Muscle of arm (tissue), 12 donors: ENCODE measurements around the gene ACER2. TPM values are rescaled to one million over a fixed set of nuclear protein-coding genes. Genes with fewer than 3 reads are reported as not detected.
"Not testable (repeated sequence)": the region's sequence is repeated elsewhere in the genome, so short reads cannot be mapped to it uniquely, and the experiment has no call there.

ENCODE experiments used
- DNase-seq: peaks from one replicate; pipeline ENCODE4 v3.0.0-alpha.2; 2013
- polyA plus RNA-seq, 12 donors: library from polyadenylated mRNA; unstranded; fragments of 120-200 nt; gene quantifications; one replicate each; pipeline ENCODE4 v1.2.1, GENCODE V29; 2013; ENCODE audit not compliant: insufficient read length in 12 of 12

The ACER2 gene
- polyA plus RNA-seq, 12 donors: 0.89 to 2.9 (median 1.4) TPM; not detected in 2

DNA sequence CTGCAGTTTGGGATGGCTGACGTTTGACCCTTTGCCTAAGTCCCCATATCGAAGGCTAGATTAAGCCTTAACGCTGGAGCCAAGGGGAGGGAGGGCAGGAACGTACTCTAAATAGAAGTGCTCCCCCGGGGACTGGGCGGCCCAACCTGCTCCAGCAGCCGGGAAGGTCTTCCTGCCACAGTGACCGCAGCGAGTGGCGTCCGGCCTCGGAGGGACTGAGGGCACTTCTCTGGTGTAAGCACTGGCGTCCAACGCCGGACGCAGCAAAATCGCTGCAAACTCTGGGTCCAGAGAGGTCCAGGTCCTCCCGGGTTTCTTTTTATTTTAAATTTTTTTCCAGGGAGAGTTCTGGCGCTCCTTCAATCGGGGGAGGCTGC lies 505 bp upstream of the ACER2 start:
- no peak for DNase-seq

DNA sequence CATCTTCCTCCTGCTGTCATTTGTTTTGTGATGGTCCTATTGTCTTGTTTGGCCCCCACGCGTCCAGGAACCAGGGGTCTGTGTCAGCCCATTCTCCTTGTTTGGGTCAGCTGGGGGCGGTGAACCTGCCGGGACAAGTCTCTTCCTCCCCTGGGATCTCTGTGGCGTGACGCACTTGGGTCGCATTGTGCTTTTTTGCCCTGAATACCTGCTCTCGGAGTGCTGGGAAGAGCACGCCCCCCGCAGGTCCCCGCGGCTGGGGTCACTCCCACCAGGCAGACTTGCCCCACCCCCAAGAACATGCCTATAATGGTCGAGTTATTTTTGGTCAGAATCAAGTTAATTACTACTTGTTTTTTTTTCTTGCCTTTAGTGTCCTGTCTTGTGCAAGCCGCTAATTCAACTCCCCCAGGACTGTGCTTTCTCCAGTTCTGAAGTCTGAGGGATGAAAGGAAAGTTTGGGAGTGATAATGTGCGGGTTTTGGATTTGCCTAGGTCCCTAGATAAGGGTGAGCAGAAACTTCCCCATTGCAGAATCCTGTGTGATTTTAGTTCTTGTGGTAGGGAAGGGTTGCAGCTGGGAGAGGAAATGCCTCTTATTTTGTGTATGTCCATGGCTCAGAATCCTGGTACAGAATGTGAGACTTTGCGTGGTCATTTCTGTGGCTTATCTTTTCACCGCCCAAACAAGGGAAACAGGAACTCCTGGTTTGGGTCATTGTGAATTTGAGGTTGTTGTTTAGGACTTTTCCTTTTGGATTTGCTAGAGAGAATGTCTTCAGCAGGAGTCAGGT lies 789 bp downstream of the ACER2 start:
- DNase-seq: no peak

DNA sequence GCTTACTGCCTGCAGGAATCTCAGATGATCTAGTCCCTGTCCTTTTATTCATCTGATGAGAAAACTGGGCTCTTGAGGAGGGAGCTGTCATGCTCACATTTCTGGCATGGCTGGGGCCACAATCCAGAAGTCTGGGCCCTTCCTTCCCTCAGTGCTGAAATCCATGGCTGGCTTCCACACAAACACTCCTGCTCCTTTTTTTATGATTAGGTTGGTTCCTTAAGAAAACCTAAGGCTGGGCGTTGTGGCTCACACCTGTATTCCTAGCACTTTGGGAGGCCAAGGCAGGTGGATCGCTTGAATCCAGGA lies 1.3 kb downstream of the ACER2 start:
- DNase-seq: no peak

DNA sequence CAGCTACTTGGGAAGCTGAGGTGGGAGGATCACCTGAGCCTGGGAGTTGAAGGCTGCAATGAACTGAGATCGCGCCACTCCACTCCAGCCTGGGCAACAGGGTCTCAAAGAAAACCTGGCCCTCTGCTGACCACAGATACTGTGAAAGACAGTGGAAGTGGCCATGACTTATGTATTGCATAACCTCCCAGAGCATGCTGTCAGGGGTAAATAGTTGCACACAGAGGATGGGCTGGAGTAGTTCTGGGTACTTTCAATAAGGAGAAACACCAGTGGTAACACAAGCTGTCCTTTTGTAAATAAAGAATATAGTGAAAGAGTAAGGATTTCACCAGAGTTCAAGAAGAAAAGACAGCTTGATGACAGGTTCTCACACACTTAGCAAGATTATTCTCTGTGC lies 1.8 kb downstream of the ACER2 start:
- DNase-seq: no peak

DNA sequence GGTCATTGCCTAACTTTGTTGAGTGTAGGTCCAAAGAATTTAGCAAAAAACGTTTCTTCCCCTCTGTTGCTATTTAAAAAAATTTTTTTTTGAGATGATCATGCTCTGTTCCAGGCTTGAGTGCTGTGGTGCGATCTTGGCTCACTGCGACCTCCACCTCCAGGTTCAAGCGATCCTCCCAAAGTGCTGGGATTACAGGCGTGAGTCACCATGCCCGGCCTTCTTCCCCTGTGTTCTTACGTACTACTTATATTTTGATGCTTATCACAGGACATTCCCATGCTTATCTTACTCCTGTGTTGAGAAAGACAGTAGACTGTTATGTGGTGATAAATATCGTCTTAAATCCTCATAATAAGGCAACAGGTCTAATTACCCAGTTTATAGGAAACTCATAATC lies 2.5 kb downstream of the ACER2 start:
- DNase-seq: no peak

DNA sequence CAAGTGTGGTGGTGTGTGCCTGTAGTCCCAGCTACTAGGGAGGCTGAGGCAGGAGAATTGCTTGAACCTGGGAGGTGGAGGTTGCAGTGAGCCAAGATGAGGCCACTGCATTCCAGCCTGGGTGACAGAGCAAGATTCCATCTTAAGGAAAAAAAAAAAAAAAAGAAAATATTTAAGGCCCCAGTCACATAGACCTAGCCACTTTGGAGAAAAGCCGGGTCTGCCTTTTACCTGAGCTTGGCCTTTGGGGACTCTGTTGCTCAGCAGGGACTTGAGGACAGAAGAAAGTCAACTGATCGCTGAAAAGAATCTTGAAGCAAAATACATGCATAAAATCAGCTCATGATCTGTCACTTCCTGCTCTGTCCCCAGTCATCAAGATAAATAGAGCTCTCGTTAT lies 4.6 kb downstream of the ACER2 start:
- not testable (repeated sequence) for DNase-seq

DNA sequence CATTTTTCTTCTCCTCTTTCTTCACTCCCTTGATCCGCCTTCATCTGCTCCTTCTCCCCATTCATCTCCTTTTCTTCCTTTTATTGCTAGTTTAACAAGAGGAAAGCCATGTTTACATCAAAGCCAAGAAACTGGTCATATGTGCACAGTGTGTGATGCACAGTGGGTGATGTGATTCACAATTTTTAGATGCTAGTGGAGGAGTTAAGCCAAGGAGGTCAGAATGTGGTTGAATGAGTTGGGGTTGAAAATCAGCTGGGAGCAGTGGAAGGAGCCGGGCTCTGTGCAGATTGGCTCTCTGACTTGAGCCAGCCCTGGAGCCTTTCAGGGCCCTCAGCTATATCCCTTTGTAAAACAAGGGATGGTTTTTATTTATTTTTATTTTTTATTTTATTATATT lies 7.3 kb downstream of the ACER2 start:
- no peak for DNase-seq

DNA sequence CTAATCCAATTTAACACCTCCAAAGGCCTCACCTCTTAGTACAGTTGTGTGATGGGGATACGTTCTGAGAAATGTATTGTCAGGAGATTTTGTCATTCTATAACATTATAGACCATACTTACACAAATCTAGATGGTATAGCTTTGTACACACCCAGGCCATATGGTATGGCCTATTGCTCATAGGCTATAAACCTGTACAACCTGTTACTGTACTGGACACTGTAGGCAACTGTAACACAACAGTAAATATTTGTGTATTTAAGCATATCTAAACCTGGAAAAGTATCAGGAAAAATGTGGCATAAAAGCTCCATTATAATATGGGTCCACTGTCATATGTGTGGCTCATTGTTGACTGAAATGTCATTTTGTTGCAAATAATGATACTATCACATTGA lies 12.1 kb downstream of the ACER2 start:
- DNase-seq: no peak

DNA sequence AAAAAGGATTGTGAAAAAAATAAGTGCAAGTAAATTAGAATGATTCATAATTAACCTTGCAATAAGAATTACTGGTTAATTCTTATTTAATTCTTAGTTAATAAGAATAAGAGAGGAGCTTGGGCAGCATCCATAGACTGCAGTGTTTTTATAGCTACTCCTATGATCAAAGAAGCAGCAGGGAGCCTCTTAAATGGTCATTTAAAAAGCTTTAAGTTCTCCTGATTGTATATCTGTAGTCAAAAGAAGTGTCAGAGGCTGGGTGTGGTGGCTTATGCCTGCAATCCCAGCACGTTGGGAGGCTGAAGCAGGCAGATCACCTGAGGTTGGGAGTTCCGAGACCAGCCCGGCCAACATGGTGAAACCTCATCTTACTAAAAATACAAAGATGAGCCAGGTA lies 14.4 kb downstream of the ACER2 start:
- no peak for DNase-seq

DNA sequence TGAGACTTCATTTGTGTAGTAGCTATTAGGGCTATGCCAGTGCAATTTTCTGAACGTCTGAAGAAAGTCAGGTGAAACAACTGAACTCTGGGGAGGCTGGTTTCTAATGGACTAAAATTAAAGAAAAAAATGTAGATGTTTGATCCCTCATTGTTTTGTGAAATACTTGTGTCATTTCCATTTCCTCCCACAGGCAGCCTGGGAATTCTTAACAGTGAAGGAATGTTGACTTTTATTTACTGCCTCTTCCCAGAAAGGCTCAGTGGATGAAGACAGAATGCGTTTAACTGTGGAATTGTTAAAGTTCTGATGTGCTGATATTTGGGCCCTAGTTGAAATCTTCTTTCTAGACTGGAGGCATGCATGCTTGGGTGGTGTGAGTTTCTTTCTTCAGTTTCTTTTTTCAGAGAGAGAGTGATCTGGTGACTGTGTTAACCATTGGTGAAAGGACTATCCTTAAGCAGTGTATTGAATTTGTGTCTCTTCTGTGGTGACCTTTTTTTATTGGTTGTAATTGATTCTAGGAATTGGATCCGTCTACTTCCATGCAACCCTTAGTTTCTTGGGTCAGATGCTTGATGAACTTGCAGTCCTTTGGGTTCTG lies 15.5 kb downstream of the ACER2 start:
- no peak for DNase-seq

DNA sequence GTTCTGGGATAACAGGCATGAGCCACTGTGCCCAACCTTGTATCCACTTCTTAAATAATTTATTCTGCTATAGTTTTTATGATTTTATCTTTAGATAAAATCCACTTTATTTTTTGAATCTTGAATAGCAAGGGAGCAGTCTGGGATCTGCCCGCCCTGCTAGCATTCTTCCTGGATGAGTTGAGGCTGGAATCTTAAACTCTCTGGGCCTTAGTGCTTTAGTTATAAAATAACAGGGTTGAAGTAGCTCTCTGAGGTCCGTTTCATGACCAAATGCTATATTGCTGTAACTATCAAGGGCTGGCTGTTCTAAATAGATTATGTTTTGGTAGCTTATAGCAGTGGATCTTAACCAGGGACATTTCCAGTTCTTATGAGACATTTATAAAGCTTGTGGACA lies 20.8 kb downstream of the ACER2 start:
- DNase-seq: no peak

DNA sequence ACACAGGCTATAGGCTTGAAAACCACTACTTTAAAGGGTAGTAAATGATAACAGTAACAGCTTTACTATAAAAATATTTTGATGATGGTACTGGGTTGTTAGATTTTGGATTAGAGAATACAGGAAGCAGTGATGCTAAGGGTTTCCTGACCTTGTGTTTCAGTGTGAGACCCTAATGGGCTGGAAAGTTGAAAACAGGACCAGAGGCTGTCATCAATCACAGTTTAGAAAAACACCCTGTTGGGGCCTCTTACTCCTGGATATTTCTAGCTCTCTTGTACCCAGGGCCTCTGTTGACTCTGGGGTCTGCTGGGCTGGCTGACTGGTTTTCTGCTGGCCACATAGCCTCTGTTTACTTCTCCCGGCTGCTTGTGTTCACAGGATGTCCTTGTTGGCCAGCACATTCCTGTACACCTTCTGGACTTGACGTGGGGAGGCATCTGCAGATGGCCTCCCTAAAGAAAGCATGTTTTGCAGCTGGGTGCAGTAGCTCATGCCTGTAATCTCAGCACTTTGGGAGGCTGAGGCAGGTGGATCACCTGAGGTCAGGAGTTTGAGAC lies 21.5 kb downstream of the ACER2 start:
- no peak for DNase-seq

DNA sequence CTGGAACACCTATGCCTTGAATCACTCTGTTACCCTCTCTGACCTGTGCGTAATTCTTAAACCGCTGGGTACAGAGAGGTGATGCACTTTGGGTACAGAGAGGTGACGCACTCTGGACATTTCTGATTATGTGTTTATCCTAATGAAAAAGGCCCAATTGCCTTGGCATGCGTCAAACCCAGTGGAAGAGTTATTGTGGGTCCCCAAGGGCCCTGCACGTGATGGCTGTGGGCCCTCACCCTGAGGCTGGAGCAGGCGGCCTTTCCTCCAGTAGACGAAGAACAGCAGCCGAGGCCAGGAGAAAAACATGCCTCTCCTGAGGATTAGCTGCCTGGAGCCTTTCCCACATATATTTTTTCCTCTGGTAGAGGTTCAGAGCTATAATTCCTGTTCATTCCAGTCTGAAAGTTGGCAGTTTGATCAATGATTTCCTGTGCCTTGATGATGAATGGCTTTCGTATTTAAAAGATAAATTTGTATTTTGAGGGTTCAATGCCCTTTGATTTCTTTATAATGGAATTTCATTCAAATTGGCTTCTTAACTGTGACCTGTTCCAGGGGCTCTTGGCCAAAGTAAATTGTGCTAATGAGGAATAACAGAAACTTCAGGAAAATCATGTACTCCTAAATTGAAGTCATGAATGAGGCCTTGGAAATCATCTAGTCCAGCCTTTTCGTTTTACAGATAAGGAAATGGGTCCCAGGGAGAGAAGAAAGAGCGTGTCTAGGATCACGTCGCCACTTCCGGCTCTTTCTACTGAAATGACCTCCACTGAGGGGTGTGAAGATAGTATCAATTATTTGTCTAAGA lies 22.8 kb downstream of the ACER2 start:
- DNase-seq: peak; percentile 60

DNA sequence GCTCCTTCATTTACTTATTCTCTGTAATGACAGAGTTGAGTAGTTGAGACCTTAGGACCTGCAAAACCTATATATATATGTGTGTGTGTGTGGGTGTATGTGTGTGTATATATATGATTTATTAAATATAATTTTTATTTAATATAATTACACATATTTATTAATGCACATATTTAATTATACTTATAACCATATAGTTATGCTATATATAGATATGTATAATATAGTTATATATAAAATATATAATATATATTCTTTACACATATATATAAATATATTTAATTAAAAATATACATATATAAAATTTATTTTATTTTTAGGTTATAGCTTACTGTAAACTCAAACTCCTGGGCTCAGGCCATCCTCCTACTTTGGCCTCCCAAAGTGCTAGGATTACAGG lies 23.7 kb downstream of the ACER2 start:
- no peak for DNase-seq

DNA sequence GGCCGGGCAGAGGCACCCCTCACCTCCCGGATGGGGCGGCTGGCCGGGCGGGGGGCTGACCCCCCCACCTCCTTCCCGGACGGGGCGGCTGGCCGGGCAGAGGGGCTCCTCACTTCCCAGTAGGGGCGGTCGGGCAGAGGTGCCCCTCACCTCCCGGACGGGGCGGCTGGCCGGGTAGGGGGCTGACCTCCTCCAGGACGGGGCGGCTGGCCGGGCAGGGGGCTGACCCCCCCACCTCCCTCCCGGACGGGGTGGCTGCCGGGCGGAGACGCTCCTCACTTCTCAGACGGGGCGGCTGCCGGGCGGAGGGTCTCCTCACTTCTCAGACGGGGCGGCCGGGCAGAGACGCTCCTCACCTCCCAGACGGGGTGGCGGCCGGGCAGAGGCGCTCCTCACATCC lies 24.9 kb downstream of the ACER2 start:
- DNase-seq: not testable (repeated sequence)

DNA sequence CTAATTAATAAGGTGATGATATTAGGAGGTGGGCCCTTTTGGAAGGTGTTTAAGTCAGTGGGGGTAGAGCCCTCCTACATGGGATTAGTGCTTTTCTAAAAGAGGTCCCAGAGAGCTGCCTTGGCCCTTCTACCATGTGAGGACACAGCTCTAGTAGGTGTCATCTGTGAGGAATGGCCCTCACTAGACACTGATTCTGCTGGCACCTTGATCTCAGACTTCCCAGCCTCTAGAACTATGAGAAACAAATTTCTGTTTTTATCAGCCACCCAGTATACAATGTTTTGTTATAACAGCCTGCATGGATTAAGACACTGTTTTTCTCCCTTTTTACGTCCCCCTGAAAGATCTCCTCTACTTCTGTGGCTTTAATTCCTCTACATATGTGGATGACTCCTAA lies 31.6 kb downstream of the ACER2 start:
- no peak for DNase-seq

DNA sequence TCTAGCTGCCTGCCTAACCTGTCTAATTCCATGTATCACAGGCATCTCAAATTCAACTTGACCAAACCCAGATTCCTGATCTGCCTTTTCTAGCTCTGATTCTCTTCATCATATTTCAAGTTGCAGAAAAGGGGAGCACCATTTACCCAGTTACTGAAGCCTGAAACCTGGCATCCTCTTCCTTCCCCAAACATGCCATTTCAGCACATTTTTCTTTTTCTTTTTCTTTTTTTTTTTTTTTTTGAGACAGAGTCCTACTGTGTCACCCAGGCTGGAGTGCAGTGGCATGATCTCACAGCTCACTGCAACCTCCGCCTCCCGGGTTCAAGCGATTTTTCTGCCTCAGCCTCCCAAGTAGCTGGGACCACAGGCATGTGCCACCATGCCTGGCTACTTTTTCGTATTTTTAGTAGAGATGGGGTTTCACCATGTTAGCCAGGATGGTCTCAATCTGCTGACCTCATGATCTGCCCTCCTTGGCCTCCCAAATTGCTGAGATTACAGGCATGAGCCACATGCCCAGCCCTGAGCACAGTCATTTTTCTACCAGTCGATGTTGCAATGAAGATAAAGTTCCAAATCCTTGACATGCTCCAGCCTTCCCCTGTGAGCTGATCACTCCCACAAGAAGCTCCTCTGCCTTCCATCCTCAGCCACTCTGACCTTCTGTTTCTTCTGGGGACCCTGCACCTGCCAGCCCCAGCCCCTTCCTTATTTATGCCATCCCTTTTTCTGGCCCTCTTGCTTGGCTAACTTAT lies 32.2 kb downstream of the ACER2 start:
- no peak for DNase-seq

DNA sequence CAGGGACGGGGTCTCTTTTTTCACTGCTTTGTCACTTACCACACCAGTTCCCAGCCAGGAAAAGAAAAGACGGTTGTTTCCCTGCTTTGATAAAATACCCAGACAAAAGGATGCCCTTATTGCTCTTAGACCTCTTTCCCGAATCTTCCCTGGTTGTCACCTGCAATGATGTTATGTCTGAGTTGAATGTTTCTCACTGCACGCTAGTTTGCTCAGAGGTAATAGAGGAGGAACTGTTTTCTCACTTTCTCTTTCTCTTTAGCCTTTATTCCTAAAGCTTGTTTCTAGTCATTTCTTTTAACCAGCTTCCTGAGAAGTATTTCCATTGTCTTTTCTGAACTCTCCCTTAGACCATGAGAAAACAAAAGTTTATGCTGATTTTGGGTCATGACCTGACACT lies 32.9 kb downstream of the ACER2 start:
- DNase-seq: no peak

DNA sequence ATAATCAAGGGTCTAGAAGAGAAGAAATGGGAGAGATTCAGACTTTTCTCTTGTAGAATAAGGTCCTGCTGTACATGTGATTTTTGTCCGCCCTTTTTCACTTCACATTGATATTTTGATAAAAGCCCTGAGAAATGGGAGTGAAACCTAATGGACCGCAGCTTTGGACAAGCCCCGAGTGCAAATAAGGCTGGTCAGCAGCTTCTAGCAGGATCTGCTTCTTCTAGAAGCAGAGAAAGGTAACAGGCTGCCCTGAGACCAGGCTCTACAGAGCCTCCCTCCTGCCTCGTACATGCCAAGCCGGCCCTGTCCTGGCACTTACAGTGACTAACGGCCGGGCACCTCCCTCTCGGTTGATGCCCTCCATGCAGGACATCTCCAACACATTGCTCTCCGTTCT lies 33.4 kb downstream of the ACER2 start:
- DNase-seq: no peak

DNA sequence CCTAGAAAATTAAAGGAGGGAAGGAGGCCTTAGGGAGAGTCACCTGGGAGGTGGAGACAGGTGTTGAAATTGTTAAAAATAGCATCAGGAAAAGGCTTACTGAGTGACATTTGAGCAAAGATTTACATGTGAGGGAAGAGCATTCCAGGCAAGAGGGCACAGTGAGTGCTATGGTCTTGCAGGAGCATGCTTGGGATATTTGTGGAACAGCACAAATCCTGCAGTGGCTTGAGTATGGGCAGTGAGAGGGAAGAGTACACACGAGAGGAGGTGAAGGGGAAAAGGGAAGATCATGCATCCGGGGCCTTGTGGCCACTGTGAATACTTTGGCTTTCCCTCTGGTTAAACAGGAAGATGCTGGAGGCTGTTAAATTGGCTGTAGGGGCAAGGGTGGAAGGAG lies 36.6 kb downstream of the ACER2 start:
- no peak for DNase-seq

DNA sequence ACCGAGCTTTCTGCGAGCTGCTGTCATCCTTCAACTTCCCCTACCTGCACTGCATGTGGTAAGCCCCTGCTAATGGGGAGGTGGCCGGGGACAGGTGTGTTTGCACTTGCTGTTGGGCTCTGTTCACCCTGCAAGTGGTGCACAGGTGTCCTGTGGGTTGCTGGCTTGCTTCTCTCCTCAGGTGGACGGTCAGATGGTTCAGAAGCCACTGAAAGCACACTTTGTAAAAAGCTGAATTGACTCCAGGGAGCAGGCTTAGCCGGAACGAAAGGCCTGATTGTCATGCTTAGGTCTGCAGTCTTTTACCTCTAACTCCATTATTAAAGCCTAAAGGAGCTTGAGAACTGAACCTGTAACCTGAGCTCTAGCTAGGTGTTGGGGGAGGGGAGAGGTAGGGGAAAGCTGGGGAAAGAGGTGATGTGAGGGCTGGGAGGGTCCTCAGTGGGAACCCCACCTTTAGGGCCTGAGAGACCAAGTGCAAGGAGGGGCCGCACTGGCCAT lies 37.6 kb downstream of the ACER2 start:
- no peak for DNase-seq
